ENCODE data around the gene GRID2. TPM values are rescaled to one million over a fixed set of nuclear protein-coding genes. Genes with fewer than 3 reads are reported as not detected.

Gene GRID2
- total and polyA plus RNA-seq, 11 donors, result 0.29 to 0.38 (median 0.33) TPM; not detected in 8

DNA sequence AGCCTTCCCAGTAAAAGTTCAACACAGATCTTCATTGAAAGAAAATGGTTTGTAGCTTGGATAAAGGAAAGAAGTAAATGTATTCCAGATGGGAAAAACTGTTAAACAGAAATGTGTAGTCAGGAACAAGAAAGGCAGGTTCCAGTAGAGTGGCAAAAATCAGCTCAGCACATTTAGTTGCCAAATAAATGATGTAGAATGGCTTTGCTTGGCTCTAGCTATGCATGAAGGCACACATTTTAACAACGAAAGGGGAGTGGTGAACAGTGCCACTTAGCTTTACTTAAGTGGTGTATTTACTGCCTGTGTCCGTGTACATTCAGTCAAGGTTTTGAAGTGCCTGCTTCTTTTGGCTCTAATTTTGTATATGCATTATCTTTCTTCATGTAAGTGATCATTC lies 880.3 kb downstream of the GRID2 start:
- no peaks in the 10 kb centered on the region for H3K27me3 ChIP-seq
- no peaks in the 10 kb centered on the region for H3K9me3 ChIP-seq
- H3K27ac ChIP-seq, result no peak overlapping the region
- TF ChIP-seq POLR2A (IDR thresholded peaks at IDR 0.05), result no peak
- no peak for TF ChIP-seq CTCF (IDR thresholded peaks at IDR 0.05)
- ATAC-seq (no peak), DNase-seq (no peak)
- WGBS, 4 donors, result 33 to 48% (median 38%) methylated on average over 2 of the region's 2 CpGs
- intact Hi-C loops (cut with DNase I), result no loop called here
- H3K4me1 ChIP-seq, result no peaks in the 10 kb centered on the region
- H3K4me3 ChIP-seq, result no peak overlapping the region
- no peaks in the 10 kb centered on the region for H3K36me3 ChIP-seq

DNA sequence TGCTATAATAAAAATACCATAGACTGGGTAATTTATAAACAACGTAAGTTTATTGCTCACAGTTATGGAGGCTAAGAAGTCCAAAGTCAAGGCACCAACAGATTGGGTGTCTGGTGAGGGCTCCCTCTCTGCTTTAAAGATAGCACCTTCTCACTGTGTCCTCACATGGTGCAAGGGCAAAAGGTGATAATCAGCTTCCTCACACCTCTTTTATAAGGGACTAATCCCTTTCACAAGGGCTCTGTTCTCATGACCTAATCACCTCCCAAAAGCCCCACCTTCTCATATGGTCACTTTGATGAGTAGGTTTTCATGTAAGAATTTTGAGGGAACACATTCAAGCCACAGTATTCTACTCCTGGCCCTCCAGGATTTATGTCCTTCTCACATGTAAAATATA lies 883.1 kb downstream of the GRID2 start:
- TF ChIP-seq CTCF (IDR thresholded peaks at IDR 0.05), result no peak
- TF ChIP-seq POLR2A (IDR thresholded peaks at IDR 0.05), result no peak
- Histone ChIP-seq H3K4me3 (no peak overlapping the region), H3K4me1 (no peaks in the 10 kb centered on the region), H3K9me3 (no peaks in the 10 kb centered on the region), H3K27me3 (no peaks in the 10 kb centered on the region), H3K36me3 (no peaks in the 10 kb centered on the region), H3K27ac (no peak overlapping the region)
- ATAC-seq (no peak), DNase-seq (no peak)
- WGBS, 4 donors, result 86 to 95% (median 90%) methylated on average over 1 of the region's 1 CpG
- intact Hi-C loops (cut with DNase I), result no loop called here

GRCh38 chr4:93187466-93187865 lies 883.7 kb downstream of the GRID2 start:
- no peak overlapping the region for H3K27ac ChIP-seq
- WGBS, 4 donors, result 76 to 83% (median 82%) methylated on average over 4 of the region's 4 CpGs

DNA sequence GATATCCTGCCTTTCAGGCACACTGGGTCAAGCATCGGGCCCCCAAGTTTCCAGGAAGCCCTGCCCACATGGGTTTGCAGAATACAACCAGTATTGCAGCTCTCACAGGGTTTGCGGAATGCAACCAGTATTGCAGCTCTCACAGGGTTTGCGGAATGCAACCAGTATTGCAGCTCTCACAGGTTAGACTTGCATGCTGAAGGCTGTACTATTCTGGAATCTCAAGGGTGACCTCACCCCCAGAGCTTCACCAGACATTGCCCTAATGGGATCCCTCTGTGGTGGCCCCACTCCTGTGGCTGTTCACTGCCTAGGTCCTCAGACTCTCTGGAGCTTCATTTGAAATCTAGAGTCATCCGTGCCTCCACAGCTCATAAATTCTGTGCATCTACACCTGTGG lies 884.1 kb downstream of the GRID2 start:
- H3K4me1 ChIP-seq, result no peaks in the 10 kb centered on the region
- 76 to 92% (median 90%) methylated on average over 4 of the region's 4 CpGs for WGBS, 4 donors
- no peaks in the 10 kb centered on the region for H3K27me3 ChIP-seq
- no peak overlapping the region for H3K4me3 ChIP-seq
- H3K27ac ChIP-seq, result no peak overlapping the region
- H3K9me3 ChIP-seq, result no peaks in the 10 kb centered on the region
- no peaks in the 10 kb centered on the region for H3K36me3 ChIP-seq
- intact Hi-C loops (cut with DNase I), result no loop called here
- no peak for TF ChIP-seq CTCF (IDR thresholded peaks at IDR 0.05)
- TF ChIP-seq POLR2A (IDR thresholded peaks at IDR 0.05), result no peak
- DNase-seq (no peak), ATAC-seq (no peak)

More at GRCh38 chr4:93187466-93187865, 883.7 kb downstream of the GRID2 start:
- Histone ChIP-seq H3K9me3 (no peaks in the 10 kb centered on the region), H3K4me1 (no peaks in the 10 kb centered on the region), H3K27me3 (no peaks in the 10 kb centered on the region), H3K4me3 (no peak overlapping the region), H3K36me3 (no peaks in the 10 kb centered on the region)
- no peak for ATAC-seq
- DNase-seq, result no peak
- TF ChIP-seq POLR2A (IDR thresholded peaks at IDR 0.05) (no peak), CTCF (IDR thresholded peaks at IDR 0.05) (no peak)
- intact Hi-C loops (cut with DNase I), result no loop called here
